HG02588 (cell line): Measurements from ENCODE around the gene KCNK5.

Source experiments
- ATAC-seq: cut with Tn5 transposase; IDR thresholded peaks from one replicate; pipeline ENCODE4 v1.9.1; 2021; ENCODE audit warnings: mild to moderate bottlenecking, moderate library complexity; ENCODE audit not compliant: unreplicated experiment

The KCNK5 gene

GRCh38 chr6:39199976-39200375 lies 29.3 kb downstream of the KCNK5 start:
- ATAC-seq = no peak

GRCh38 chr6:39199231-39199940 lies 29.9 kb downstream of the KCNK5 start:
- ATAC-seq = no peak

GRCh38 chr6:39198528-39198927 lies 30.7 kb downstream of the KCNK5 start:
- ATAC-seq = no peak

DNA sequence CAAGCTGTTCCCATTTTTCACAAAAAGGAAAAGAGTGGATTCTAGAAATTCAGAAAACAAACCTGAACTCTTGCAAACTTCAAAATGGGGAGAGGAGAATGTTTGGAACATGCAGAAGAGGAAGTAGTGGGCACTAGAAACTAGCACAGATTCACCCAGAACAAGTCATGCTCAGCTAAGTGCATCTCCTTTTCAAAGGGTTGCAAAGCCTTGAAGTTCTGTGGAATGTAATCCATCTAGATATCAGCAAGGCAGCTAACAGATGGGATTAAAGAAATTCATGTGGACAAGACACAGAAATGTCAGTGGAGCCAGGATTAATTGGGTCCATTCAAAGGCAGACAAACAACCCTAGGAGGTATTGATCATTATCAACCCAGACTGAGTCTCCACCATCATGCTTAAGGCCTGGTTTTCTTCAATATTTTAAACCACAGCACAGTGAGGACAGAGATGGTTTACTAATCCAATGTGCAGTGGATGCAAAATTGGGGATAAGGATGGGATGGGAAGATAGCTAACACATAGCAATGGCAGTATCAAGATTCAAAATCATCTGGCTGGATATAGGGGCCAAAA lies 31.3 kb downstream of the KCNK5 start:
- ATAC-seq = no peak

- no peak for ATAC-seq
These were observed 31.8 kb downstream of the KCNK5 start for GRCh38 chr6:39197521-39197920.

- no peak for ATAC-seq
These were observed 32.6 kb downstream of the KCNK5 start for GRCh38 chr6:39196673-39197091.

GRCh38 chr6:39195792-39196385 lies 33.4 kb downstream of the KCNK5 start:
- ATAC-seq = no peak

- no peak for ATAC-seq
These were observed 34.8 kb downstream of the KCNK5 start for GRCh38 chr6:39194466-39194865.

- ATAC-seq = no peak
These were observed 36.0 kb downstream of the KCNK5 start for GRCh38 chr6:39193201-39193791.

DNA sequence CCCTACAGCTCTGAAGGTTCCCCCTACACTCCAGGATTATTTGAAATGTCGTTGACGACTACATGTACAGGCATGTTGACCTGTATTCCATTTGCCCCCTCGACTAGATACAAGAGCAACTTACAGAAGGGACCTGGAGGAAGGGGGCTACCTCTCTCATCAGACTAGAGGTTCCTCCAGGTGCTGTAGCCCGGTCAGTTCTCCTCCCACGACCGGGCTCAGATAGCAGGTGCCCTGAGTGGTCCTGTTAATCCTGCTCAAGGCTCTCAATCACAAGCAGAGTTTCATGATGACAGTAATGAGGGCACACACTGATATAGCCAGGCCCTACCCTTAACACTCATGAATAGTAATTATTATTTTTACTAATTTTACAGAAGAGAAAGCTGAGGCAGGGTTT lies 36.5 kb downstream of the KCNK5 start:
- ATAC-seq = no peak

GRCh38 chr6:39191236-39191930 lies 37.9 kb downstream of the KCNK5 start:
- no peak for ATAC-seq

DNA sequence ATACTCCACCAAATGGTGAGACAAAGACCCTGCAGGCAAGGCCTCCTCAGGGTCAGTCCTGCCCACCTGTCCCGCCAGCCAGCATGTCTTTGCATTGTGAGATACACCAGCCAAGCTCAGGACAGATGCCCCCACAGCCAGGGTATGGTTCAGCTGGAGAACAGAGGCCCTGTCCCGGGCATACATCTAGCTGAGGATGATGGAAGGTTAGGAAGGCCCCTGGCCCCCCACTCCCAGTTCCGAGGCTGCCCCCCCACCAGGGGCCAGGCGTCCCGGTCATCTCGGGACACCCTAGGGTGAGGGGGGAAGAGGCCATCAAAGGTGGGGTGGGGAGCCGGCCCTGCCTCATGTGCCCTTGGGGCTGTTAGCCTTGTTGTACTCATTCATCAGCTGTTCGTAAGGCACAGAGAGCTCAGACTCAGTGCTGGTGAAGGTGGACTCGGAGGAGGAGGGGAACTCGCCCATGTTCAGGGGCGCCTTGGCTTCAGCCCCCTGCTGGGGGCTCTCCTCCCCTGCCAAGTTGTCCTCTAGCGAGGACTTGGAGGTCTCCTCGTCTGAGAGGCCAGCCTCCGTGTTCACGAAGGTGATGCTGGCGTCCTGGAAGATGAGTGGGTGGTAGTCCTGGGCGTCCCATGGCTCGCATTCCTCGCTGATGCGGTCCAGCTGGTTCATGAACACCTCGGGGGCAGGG lies 38.6 kb downstream of the KCNK5 start:
- ATAC-seq = no peak

- no peak for ATAC-seq
These were observed 39.2 kb downstream of the KCNK5 start for GRCh38 chr6:39189915-39190544.

- ATAC-seq = no peak
These were observed 40.1 kb downstream of the KCNK5 start for GRCh38 chr6:39189131-39189530.

GRCh38 chr6:39188571-39188970 lies 40.7 kb downstream of the KCNK5 start:
- ATAC-seq = no peak

DNA sequence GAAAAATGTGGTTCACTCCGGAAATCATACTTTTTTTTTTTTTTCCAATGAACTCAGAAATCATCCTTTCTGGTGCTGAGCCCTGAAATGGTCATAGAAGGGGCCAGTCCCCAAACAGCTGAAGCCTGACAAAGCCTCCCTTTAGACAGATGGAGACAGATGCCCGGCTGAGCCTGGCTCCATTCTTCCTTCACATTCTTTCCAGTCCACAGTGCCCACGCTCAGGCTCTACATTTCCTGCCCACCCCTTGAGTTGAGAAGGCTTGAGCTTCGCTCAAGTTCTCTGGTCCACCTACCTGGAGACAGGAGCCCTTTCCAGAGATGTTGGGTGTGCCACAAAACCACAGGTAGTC lies 41.2 kb downstream of the KCNK5 start:
- no peak for ATAC-seq

GRCh38 chr6:39184906-39185580 lies 44.2 kb downstream of the KCNK5 start:
- no peak for ATAC-seq

DNA sequence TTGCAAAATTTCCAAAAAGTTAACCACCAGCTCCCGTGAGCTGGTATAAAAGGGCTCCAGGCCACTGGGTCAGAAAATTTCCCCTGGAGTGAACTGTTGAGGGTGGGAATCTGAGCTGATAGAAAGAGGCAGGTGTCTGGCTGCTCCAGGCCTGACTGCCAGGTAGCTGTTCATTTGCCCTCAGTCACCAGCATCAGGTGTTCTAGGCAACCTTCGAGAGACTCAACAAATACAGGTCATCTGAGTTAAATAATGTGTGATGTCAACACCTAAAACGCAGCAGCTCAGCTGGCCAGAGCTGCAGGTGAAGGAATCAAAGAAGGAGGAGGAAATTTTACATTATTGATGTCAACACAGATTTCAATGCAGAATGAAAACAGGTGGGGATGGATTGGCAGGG lies 46.7 kb downstream of the KCNK5 start:
- ATAC-seq = no peak

DNA sequence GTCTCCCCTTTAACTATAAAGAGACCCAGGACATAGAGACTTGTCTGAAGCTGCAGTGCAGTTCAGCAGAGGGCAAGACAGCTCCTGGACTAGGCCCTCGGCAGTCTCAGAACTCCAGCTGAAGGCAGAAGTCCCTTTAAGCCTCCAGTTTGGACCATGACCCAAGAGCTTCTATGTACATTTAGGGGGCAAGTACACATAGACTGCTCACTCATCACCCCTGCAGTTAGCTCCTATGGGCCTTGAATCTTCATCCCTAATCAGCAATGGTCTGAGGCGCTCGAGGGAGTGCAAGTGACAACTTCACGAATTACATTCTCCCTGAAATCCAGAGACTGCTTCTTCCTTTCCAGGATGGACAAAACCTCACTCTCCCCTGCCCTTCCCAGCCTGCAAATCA lies 47.4 kb downstream of the KCNK5 start:
- ATAC-seq = no peak

DNA sequence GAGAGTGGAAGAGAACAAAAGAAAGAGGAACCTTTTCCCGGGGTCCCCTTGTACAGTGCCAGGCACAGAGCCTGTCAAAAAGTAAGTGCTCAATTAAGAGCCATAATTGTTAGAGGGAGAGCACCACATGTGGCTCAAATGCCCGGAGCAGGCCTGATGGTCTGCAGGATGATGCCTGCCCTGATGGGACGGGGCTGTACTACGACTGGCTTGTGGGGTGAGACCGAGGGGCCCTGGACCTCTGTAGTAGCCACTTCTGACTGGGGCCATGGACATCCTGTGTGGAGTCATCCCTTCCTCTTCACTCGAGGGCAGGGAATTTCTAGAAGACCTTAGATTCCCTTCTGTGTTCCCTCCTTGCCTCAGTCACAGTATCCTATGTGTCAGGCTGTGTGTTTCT lies 47.9 kb downstream of the KCNK5 start:
- ATAC-seq = no peak
